Type B pancreatic cell (in vitro differentiated cells): ENCODE measurements around the gene TPSB2. TPM values are rescaled to one million over a fixed set of nuclear protein-coding genes. Genes with fewer than 3 reads are reported as not detected.

Experiments used
- DNase-seq: peaks from one replicate; pipeline ENCODE4 v3.0.0; 2021; ENCODE audit warnings: mixed read lengths; ENCODE audit not compliant: unreplicated experiment; ENCODE audit errors: extremely low spot score
- H3K27ac Mint-ChIP-seq: 2 replicates; pipeline ENCODE4 v1.8.0; 2021; ENCODE audit warnings: mild to moderate bottlenecking, mixed read lengths
- H3K27me3 Mint-ChIP-seq: 2 replicates; pipeline ENCODE4 v1.8.0; 2021; ENCODE audit warnings: mixed read lengths
- H3K36me3 Mint-ChIP-seq: 2 replicates; pipeline ENCODE4 v1.8.0; 2021; ENCODE audit warnings: mixed read lengths
- H3K4me1 Mint-ChIP-seq: one replicate; pipeline ENCODE4 v1.8.0; 2021; ENCODE audit warnings: mixed read lengths; ENCODE audit not compliant: unreplicated experiment
- H3K4me3 Mint-ChIP-seq: 2 replicates; pipeline ENCODE4 v1.8.0; 2021; ENCODE audit warnings: mild to moderate bottlenecking, mixed read lengths
- H3K9me3 Mint-ChIP-seq: 2 replicates; pipeline ENCODE4 v1.8.0; 2021; ENCODE audit warnings: mixed read lengths
- total RNA-seq: library from RNA; stranded (reverse); gene quantifications from 2 replicates; pipeline ENCODE4 v1.2.1, GENCODE V29; 2021; ENCODE audit warnings: low replicate concordance
- TF ChIP-seq, protein P1 (sequence below): fragments of 200-600 bp; sonication (generic); conservative IDR thresholded peaks from 2 replicates; pipeline ENCODE4 v1.5.0; 2021; ENCODE audit warnings: antibody characterized with exemption, mild to moderate bottlenecking

Gene TPSB2
- total RNA-seq, 1 donor from 2014 or later = not detected

DNA sequence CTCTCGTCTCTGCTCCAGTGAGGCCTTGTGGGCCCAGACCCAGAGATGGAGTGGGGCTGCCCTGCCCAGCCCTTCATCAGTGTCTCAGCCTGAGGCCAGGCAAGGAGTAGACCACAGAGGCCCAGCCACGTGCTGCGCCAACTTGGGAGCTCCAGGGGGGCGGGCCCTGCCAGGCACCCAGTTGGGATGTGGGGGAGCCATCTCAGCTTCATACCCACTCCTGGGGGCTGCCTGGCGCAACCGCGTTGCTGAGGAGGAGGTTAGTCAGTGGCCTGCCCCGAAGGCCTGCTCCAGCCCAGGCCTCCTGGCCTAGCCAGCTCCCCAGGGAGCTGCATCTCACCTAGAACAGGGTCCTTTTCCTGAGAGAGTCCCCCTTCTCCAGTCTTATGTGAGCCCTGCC lies 16.8 kb downstream of the TPSB2 start:
- Mint-ChIP-seq H3K4me3 (no peak overlapping the region), H3K27ac (no peak overlapping the region), H3K27me3 (no peaks in the 10 kb centered on the region), H3K4me1 (no peaks in the 10 kb centered on the region), H3K36me3 (no peaks in the 10 kb centered on the region), H3K9me3 (no peaks in the 10 kb centered on the region)
- DNase-seq = no peak
- TF ChIP-seq, protein P1, sequence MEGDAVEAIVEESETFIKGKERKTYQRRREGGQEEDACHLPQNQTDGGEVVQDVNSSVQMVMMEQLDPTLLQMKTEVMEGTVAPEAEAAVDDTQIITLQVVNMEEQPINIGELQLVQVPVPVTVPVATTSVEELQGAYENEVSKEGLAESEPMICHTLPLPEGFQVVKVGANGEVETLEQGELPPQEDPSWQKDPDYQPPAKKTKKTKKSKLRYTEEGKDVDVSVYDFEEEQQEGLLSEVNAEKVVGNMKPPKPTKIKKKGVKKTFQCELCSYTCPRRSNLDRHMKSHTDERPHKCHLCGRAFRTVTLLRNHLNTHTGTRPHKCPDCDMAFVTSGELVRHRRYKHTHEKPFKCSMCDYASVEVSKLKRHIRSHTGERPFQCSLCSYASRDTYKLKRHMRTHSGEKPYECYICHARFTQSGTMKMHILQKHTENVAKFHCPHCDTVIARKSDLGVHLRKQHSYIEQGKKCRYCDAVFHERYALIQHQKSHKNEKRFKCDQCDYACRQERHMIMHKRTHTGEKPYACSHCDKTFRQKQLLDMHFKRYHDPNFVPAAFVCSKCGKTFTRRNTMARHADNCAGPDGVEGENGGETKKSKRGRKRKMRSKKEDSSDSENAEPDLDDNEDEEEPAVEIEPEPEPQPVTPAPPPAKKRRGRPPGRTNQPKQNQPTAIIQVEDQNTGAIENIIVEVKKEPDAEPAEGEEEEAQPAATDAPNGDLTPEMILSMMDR = no peak

GRCh38 chr16:1212616-1213194 lies 17.3 kb downstream of the TPSB2 start:
- DNase-seq = no peak
- Mint-ChIP-seq H3K36me3 (no peaks in the 10 kb centered on the region), H3K27me3 (no peaks in the 10 kb centered on the region), H3K27ac (no peak overlapping the region), H3K4me3 (no peak overlapping the region), H3K9me3 (no peaks in the 10 kb centered on the region), H3K4me1 (no peaks in the 10 kb centered on the region)
- TF ChIP-seq, protein P1 = no peak

GRCh38 chr16:1211451-1212268 lies 18.3 kb downstream of the TPSB2 start:
- no peak overlapping the region for H3K27ac Mint-ChIP-seq
- TF ChIP-seq, protein P1 = no peak
- no peaks in the 10 kb centered on the region for H3K36me3 Mint-ChIP-seq
- no peak overlapping the region for H3K4me3 Mint-ChIP-seq
- no peaks in the 10 kb centered on the region for H3K27me3 Mint-ChIP-seq
- no peak for DNase-seq
- H3K4me1 Mint-ChIP-seq = no peaks in the 10 kb centered on the region
- H3K9me3 Mint-ChIP-seq = no peaks in the 10 kb centered on the region

- no peak overlapping the region for H3K27ac Mint-ChIP-seq
- no peaks in the 10 kb centered on the region for H3K36me3 Mint-ChIP-seq
- H3K9me3 Mint-ChIP-seq = no peaks in the 10 kb centered on the region
- no peaks in the 10 kb centered on the region for H3K4me1 Mint-ChIP-seq
- no peaks in the 10 kb centered on the region for H3K27me3 Mint-ChIP-seq
- DNase-seq = no peak
- TF ChIP-seq, protein P1 = no peak
- no peak overlapping the region for H3K4me3 Mint-ChIP-seq
Measured at GRCh38 chr16:1210461-1210860, 19.5 kb downstream of the TPSB2 start.

GRCh38 chr16:1209081-1209480 lies 20.9 kb downstream of the TPSB2 start:
- no peaks in the 10 kb centered on the region for H3K27me3 Mint-ChIP-seq
- DNase-seq = no peak
- no peak overlapping the region for H3K27ac Mint-ChIP-seq
- H3K9me3 Mint-ChIP-seq = no peaks in the 10 kb centered on the region
- no peak overlapping the region for H3K4me3 Mint-ChIP-seq
- H3K36me3 Mint-ChIP-seq = no peaks in the 10 kb centered on the region
- TF ChIP-seq, protein P1 = no peak
- H3K4me1 Mint-ChIP-seq = no peaks in the 10 kb centered on the region
